ENCODE data around the gene LRRC27.

DNA sequence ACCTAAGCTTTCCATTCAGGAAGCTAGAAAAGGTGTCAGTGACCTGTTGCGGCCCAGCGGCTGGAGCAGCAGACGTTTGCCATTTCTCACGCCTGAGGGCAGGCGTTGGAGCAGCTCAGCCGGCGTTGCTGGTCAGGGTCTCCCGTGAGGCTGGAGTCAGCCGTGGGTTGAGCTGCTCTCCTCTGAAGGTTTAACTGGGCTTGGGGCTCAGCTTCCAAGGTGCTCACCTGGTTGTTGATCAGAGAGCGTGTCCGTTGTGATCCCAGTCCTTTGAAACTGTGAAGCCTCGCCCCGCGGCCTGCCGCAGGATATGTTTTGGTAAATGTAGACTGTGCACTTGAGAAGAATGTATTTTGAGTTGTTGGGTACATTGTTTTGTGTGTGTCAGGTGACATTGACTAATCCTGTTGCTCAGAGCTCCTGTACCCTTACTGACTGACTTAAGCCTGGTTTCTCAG lies 44.4 kb downstream of the LRRC27 start:
- TF ChIP-seq, protein P1, sequence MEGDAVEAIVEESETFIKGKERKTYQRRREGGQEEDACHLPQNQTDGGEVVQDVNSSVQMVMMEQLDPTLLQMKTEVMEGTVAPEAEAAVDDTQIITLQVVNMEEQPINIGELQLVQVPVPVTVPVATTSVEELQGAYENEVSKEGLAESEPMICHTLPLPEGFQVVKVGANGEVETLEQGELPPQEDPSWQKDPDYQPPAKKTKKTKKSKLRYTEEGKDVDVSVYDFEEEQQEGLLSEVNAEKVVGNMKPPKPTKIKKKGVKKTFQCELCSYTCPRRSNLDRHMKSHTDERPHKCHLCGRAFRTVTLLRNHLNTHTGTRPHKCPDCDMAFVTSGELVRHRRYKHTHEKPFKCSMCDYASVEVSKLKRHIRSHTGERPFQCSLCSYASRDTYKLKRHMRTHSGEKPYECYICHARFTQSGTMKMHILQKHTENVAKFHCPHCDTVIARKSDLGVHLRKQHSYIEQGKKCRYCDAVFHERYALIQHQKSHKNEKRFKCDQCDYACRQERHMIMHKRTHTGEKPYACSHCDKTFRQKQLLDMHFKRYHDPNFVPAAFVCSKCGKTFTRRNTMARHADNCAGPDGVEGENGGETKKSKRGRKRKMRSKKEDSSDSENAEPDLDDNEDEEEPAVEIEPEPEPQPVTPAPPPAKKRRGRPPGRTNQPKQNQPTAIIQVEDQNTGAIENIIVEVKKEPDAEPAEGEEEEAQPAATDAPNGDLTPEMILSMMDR (IDR thresholded peaks at IDR 0.05): no peak
- TF ChIP-seq POLR2A (IDR thresholded peaks at IDR 0.05): no peak

All from prostate gland (tissue), 2 donors.